Measurements from ENCODE around the gene ATP2C1. TPM values are rescaled to one million over a fixed set of nuclear protein-coding genes. Genes with fewer than 3 reads are reported as not detected.

ATP2C1 gene
- total RNA-seq, 1 experiment from 2014 or later, result 31.0 TPM

DNA sequence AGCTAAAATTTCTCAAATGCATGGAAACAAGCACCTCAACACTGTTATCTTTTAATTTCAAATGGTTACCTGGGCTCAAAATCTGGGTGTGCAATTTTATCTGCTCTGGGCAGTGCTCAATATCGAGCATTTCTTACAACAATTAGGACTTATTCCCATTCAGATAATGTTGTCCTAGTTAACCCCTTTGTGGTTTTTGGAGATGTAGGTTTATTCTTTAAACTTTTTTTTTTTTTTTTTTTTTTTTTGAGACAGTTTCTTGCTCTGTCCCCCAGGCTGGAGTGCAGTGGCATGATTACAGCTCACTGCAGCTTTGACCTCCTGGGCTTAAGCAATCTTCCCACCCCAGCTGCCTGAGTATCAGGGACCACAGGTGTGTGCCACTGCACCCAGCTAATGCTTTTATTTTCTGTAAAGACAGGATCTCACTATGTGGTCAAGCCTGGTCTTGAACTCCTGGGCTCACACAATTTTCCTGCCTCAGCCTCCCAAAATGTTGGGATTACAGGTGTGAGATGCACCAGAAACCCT is 4.4 kb upstream of the ATP2C1 start:
- Histone ChIP-seq H3K4me3 (no peak overlapping the region), H3K36me3 (peaks cover 3% of the 10 kb centered on the region; the same call in 1 of the 2 replicates), H3K27me3 (no peaks in the 10 kb centered on the region), H3K9me3 (no peaks in the 10 kb centered on the region)
- DNase-seq, result no peak

DNA sequence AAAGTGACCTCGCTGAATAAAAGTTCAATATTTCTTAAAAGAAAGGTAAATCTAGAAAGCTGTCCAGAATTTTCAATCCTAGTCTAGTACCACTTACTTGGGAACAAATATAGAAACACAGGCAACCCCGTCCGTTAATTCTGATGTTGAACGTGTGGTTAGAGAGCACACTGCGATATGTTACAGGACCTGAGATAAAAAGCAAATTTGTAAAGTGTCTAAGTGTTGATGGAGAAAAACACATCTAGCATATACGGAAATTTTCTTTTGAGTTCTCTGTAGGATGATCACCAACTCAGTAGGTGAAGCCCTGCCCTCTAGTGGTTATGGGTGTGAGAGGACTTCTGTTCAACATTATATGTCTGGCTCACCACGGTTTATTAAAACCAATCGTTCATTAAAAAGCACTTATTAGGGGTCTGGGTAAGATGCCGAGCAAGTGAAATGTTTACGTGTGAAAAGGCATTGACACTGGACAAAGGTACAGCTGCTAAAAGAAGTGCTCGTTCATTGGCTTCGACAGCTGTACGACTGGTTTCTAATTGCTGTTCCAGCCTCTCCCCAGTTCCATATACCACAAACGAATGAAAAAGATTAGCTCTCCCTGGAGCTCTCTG is 1.0 kb upstream of the ATP2C1 start:
- Histone ChIP-seq H3K36me3 (peaks cover 3% of the 10 kb centered on the region; the same call in 1 of the 2 replicates), H3K4me3 (peak overlapping the region; percentile 95), H3K27me3 (no peaks in the 10 kb centered on the region), H3K9me3 (no peaks in the 10 kb centered on the region)
- DNase-seq, result peak; percentile 59

GRCh38 chr3:130894130-130894985 is 474 bp downstream of the ATP2C1 start:
- DNase-seq, result peak; percentile 52

GRCh38 chr3:130894986-130895280 is 1.0 kb downstream of the ATP2C1 start:
- H3K9me3 ChIP-seq, result no peaks in the 10 kb centered on the region
- H3K36me3 ChIP-seq, result peaks cover 3% of the 10 kb centered on the region; the same call in 1 of the 2 replicates
- H3K4me3 ChIP-seq, result peak overlapping the region; percentile 95
- H3K27me3 ChIP-seq, result no peaks in the 10 kb centered on the region
- no peak for DNase-seq

More at GRCh38 chr3:130894130-130894985, 474 bp downstream of the ATP2C1 start:
- H3K4me3 ChIP-seq, result peak overlapping the region; percentile 95
- no peaks in the 10 kb centered on the region for H3K27me3 ChIP-seq
- H3K9me3 ChIP-seq, result no peaks in the 10 kb centered on the region
- peaks cover 3% of the 10 kb centered on the region; the same call in 1 of the 2 replicates for H3K36me3 ChIP-seq

DNA sequence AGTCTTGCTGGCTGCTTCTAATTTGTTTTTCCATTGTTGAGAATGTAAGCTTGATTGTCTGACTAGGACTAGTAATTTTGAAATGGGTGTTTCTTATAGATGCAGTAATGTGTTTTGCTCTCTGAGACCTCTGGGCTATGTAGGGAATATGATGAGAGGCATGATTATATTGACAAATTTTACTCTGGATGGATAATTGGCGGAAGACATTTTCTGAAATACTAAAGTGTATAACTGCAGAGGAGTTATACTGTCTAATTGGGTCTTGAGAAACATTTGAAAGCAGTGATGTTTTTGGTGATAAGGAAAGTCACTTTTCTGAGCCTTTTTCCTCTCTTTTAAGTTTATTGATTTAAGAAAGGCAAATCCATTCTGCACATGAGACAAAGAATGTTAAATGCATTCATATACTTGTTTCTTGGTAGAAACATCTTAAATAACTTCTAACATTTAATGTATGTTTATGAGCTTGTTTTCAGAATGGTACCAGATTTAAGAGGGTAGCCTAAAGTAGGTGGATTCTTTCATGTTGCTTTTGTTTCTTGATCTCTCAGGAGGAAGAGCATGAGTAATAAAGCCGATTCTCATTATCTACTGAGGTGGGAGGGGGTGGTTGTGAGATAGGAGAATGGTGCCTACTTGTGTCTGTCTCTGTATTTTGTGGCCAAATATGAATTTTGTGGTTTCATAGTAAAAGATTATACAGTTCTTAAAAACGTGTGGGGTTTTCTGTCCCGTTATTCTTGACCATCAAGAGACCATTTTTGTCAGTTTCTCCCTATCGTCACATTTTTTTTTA is 2.0 kb downstream of the ATP2C1 start:
- DNase-seq, result no peak
- Histone ChIP-seq H3K27me3 (no peaks in the 10 kb centered on the region), H3K4me3 (peak overlapping the region; percentile 95)

GRCh38 chr3:130897316-130897715 is 3.4 kb downstream of the ATP2C1 start:
- Histone ChIP-seq H3K9me3 (no peaks in the 10 kb centered on the region), H3K27me3 (no peaks in the 10 kb centered on the region), H3K36me3 (peaks cover 3% of the 10 kb centered on the region; the same call in 1 of the 2 replicates), H3K4me3 (no peak overlapping the region)
- DNase-seq, result no peak

More for the DNA sequence above, 2.0 kb downstream of the ATP2C1 start:
- Histone ChIP-seq H3K9me3 (no peaks in the 10 kb centered on the region), H3K36me3 (peaks cover 3% of the 10 kb centered on the region; the same call in 1 of the 2 replicates)

DNA sequence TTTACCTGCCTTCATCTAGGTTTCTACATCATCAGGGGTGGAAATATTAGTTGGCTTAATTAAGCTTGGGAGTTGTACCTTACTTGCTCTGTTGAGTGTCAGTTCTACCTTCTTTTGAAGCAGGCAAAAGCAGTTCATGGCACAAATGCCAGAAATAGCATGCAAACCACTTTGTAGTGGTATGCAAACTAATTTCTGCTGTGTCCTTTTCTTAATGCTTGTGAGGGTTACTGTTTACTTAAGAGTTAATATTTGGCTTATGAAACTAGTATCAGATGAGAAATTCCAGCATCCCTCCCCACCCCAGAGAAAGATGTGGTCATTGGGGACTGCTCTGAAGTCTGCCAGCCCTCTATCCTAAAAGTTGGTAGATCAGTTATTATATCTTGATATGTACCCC is 7.1 kb downstream of the ATP2C1 start:
- Histone ChIP-seq H3K9me3 (no peaks in the 10 kb centered on the region), H3K4me3 (no peak overlapping the region)

GRCh38 chr3:130901463-130902204 is 7.8 kb downstream of the ATP2C1 start:
- Histone ChIP-seq H3K27me3 (no peaks in the 10 kb centered on the region), H3K9me3 (no peaks in the 10 kb centered on the region), H3K36me3 (no peaks in the 10 kb centered on the region), H3K4me3 (no peak overlapping the region)
- DNase-seq, result no peak

More for the DNA sequence above, 7.1 kb downstream of the ATP2C1 start:
- Histone ChIP-seq H3K36me3 (no peaks in the 10 kb centered on the region), H3K27me3 (no peaks in the 10 kb centered on the region)
- no peak for DNase-seq

DNA sequence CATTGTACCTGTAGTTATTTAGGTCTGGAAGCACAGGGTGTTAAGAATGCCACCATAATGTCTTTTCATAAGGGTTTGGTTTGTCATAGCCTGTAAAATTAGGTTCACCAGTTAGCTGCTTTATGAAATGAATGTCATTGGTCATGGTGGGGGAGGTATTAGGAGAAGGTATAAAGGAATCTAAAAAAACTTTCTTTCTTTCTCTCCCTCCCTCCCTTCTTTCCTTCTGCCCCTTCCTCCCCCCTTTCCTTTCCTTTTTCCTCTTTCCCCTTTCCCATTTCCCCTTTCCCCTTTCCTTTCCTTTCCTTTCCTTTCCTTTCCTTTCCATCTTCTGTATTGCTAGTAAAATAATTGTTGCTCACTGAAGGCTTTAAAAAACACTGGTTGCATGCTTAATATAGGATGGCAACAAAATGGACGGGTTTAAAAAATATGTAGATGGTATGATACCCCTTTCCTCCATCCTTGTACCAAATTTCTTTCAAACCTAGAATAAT is 9.6 kb downstream of the ATP2C1 start:
- no peak for DNase-seq
- Histone ChIP-seq H3K27me3 (no peaks in the 10 kb centered on the region), H3K9me3 (no peaks in the 10 kb centered on the region), H3K4me3 (no peak overlapping the region), H3K36me3 (peaks cover 11% of the 10 kb centered on the region)

- no peaks in the 10 kb centered on the region for H3K9me3 ChIP-seq
- no peaks in the 10 kb centered on the region for H3K27me3 ChIP-seq
- H3K36me3 ChIP-seq, result peaks cover 11% of the 10 kb centered on the region
- DNase-seq, result no peak
- H3K4me3 ChIP-seq, result no peak overlapping the region
Observed at GRCh38 chr3:130904491-130904890, 10.6 kb downstream of the ATP2C1 start.

- no peak for DNase-seq
- no peaks in the 10 kb centered on the region for H3K27me3 ChIP-seq
- H3K9me3 ChIP-seq, result no peaks in the 10 kb centered on the region; the same call in 1 of the 2 replicates
- H3K4me3 ChIP-seq, result no peak overlapping the region
- peaks cover 11% of the 10 kb centered on the region for H3K36me3 ChIP-seq
Observed at GRCh38 chr3:130905551-130905950, 11.7 kb downstream of the ATP2C1 start.

GRCh38 chr3:130906374-130906995 is 12.6 kb downstream of the ATP2C1 start:
- Histone ChIP-seq H3K4me3 (no peak overlapping the region), H3K27me3 (no peaks in the 10 kb centered on the region), H3K9me3 (peaks cover 2% of the 10 kb centered on the region), H3K36me3 (peaks cover 11% of the 10 kb centered on the region)
- DNase-seq, result no peak

- H3K36me3 ChIP-seq, result peaks cover 11% of the 10 kb centered on the region
- H3K27me3 ChIP-seq, result no peaks in the 10 kb centered on the region
- no peak for DNase-seq
- H3K9me3 ChIP-seq, result peaks cover 3% of the 10 kb centered on the region
- H3K4me3 ChIP-seq, result no peak overlapping the region
Observed at GRCh38 chr3:130907500-130907899, 13.6 kb downstream of the ATP2C1 start.

DNA sequence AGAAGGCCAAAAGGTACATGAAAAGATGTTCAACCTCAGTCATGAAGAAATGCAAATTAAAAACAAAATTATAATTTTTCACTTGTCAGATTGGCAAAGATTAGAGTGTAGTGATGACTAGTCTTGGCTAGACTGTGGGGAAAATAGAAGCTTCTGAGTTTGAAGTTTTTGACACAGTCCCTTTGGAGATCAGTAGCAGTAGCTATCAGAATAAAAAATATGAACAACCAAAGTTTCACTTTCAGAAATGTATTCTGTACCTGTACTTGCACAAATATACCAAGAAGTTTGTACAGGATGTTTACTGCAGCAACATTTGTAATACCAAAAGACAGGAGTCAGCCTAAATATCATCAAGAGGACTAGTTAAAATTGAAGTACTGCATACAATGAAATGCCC is 14.1 kb downstream of the ATP2C1 start:
- Histone ChIP-seq H3K4me3 (no peak overlapping the region), H3K36me3 (peaks cover 11% of the 10 kb centered on the region), H3K27me3 (no peaks in the 10 kb centered on the region), H3K9me3 (peaks cover 3% of the 10 kb centered on the region)
- DNase-seq, result no peak

DNA sequence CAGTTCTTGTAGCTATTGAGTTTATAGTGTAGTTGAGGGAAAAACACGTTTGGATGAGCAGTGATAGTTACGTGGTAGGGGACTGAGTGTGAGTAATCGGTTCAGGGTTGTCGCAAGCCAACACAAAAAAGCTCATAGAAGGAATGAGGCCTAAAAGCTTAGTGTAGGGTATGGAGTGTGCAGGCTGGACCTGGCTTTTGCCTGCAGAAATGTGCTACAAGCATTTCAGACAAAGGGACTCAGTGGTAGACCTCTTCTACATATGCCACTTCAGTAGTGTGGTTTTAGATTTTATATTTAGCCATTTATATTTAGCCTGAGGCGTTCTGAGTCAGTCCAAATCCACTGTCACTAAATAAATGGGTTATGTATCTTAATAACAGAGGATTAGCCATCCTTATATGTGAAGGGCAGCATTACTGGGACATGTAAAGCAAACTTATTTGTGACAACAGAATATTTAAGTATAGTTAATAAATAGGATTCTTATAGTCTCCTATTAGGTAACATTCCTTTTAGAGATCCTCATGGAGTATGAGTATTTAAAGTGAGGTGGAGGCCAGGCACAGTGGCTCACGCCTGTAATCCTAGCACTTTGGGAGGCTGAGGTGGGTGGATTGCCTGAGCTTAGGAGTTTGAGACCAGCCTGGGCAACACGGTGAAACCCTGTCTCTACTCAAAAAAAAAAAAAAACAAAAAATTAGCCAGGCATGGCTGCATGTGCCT is 21.8 kb downstream of the ATP2C1 start:
- Histone ChIP-seq H3K9me3 (peaks cover 11% of the 10 kb centered on the region; the same call in 1 of the 2 replicates), H3K27me3 (no peaks in the 10 kb centered on the region)
- no peak for DNase-seq

More for the DNA sequence above, 21.8 kb downstream of the ATP2C1 start:
- Histone ChIP-seq H3K36me3 (peaks cover 7% of the 10 kb centered on the region; the same call in 1 of the 2 replicates), H3K4me3 (no peak overlapping the region)
